Measurements from ENCODE around the gene LGI2. TPM values are rescaled to one million over a fixed set of nuclear protein-coding genes. Genes with fewer than 3 reads are reported as not detected.

Gene LGI2
- total and polyA plus RNA-seq, 4 donors, result 0.05 to 0.19 (median 0.08) TPM; not detected in 1

DNA sequence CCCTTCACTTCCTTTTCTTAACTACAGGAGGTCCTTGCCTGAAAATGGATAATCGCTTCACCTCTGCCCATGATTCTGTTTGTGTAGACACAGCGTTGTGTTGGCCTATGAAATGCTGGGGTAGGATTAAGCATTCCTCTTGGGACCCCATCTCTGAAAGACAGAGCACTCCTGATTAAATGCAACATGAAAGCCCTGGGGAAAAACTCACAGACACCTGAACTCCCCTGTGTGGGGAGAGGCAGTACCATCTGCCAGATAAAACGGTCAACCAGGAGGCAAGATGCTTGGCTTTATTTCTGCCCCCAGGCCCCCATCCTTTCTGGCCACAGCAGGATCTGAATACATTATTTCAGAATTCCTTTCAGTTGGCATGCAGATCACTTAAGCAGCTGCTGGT lies 1.9 kb downstream of the LGI2 start (continued):
- TF ChIP-seq, protein P1, sequence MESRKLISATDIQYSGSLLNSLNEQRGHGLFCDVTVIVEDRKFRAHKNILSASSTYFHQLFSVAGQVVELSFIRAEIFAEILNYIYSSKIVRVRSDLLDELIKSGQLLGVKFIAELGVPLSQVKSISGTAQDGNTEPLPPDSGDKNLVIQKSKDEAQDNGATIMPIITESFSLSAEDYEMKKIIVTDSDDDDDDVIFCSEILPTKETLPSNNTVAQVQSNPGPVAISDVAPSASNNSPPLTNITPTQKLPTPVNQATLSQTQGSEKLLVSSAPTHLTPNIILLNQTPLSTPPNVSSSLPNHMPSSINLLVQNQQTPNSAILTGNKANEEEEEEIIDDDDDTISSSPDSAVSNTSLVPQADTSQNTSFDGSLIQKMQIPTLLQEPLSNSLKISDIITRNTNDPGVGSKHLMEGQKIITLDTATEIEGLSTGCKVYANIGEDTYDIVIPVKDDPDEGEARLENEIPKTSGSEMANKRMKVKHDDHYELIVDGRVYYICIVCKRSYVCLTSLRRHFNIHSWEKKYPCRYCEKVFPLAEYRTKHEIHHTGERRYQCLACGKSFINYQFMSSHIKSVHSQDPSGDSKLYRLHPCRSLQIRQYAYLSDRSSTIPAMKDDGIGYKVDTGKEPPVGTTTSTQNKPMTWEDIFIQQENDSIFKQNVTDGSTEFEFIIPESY (IDR thresholded peaks at IDR 0.05), result no peak
- TF ChIP-seq NR2F2 (IDR thresholded peaks at IDR 0.05), result no peak
- no peak for TF ChIP-seq HNF4G (IDR thresholded peaks at IDR 0.05)
- TF ChIP-seq FOXA2 (IDR thresholded peaks at IDR 0.05), result no peak
- no peak for TF ChIP-seq FOXA1 (IDR thresholded peaks at IDR 0.05)
- TF ChIP-seq, protein P2, sequence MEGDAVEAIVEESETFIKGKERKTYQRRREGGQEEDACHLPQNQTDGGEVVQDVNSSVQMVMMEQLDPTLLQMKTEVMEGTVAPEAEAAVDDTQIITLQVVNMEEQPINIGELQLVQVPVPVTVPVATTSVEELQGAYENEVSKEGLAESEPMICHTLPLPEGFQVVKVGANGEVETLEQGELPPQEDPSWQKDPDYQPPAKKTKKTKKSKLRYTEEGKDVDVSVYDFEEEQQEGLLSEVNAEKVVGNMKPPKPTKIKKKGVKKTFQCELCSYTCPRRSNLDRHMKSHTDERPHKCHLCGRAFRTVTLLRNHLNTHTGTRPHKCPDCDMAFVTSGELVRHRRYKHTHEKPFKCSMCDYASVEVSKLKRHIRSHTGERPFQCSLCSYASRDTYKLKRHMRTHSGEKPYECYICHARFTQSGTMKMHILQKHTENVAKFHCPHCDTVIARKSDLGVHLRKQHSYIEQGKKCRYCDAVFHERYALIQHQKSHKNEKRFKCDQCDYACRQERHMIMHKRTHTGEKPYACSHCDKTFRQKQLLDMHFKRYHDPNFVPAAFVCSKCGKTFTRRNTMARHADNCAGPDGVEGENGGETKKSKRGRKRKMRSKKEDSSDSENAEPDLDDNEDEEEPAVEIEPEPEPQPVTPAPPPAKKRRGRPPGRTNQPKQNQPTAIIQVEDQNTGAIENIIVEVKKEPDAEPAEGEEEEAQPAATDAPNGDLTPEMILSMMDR (IDR thresholded peaks at IDR 0.05; ENCODE audit: low read depth, low read length, missing input control), result no peak
- no peak for TF ChIP-seq JUND (IDR thresholded peaks at IDR 0.05)
- TF ChIP-seq RXRA (IDR thresholded peaks at IDR 0.05), result no peak

- Histone ChIP-seq H3K9ac (ENCODE audit: low read depth in 1 of 2, low read length in 2 of 2) (no peak overlapping the region), H3K9me3 (ENCODE audit: control insufficient read depth in 4 of 4, low read length in 3 of 4) (no peaks in the 10 kb centered on the region), H3K4me1 (ENCODE audit: control insufficient read depth in 4 of 4, insufficient read depth in 4 of 4, low read length in 3 of 4) (no peaks in the 10 kb centered on the region), H3K4me3 (ENCODE audit: low read depth in 1 of 3, low read length in 3 of 3) (no peak overlapping the region), H3K27ac (ENCODE audit: low read depth in 1 of 2, low read length in 2 of 2) (no peak overlapping the region), H3K27me3 (ENCODE audit: control insufficient read depth in 4 of 4, insufficient read depth in 4 of 4, low read length in 3 of 4) (peaks cover 0 to 4% (median 0%) of the 10 kb centered on the region in 4 donors), H3K36me3 (ENCODE audit: control insufficient read depth in 4 of 4, insufficient read depth in 3 of 4, low read depth in 1 of 4, low read length in 3 of 4) (no peaks in the 10 kb centered on the region)
- WGBS, result 88% methylated on average over 1 of the region's 1 CpG
- TF ChIP-seq SP1 (IDR thresholded peaks at IDR 0.05), result no peak
- TF ChIP-seq, protein P2 (IDR thresholded peaks at IDR 0.05; ENCODE audit: low read depth, low read length, missing input control), result no peak
- no peak for TF ChIP-seq EGR1 (IDR thresholded peaks at IDR 0.05; ENCODE audit: low read depth in 2 of 2)
- no peak for DNase-seq (ENCODE audit: low spot score)
Measured at GRCh38 chr4:25022766-25023165, 8.0 kb downstream of the LGI2 start.

- Histone ChIP-seq H3K4me1 (ENCODE audit: control insufficient read depth in 4 of 4, insufficient read depth in 4 of 4, low read length in 3 of 4) (no peaks in the 10 kb centered on the region), H3K9ac (ENCODE audit: low read depth in 1 of 2, low read length in 2 of 2) (no peak overlapping the region)
Measured at GRCh38 chr4:25021216-25021615, 9.5 kb downstream of the LGI2 start.

More at GRCh38 chr4:25021216-25021615, 9.5 kb downstream of the LGI2 start:
- 45% methylated on average over 2 of the region's 2 CpGs for WGBS
- no peak for DNase-seq (ENCODE audit: low spot score)
- Histone ChIP-seq H3K9me3 (ENCODE audit: control insufficient read depth in 4 of 4, low read length in 3 of 4) (no peaks in the 10 kb centered on the region), H3K36me3 (ENCODE audit: control insufficient read depth in 4 of 4, insufficient read depth in 3 of 4, low read depth in 1 of 4, low read length in 3 of 4) (no peaks in the 10 kb centered on the region), H3K4me3 (ENCODE audit: low read depth in 1 of 3, low read length in 3 of 3) (no peak overlapping the region), H3K27me3 (ENCODE audit: control insufficient read depth in 4 of 4, insufficient read depth in 4 of 4, low read length in 3 of 4) (peaks cover 0 to 4% (median 0%) of the 10 kb centered on the region in 4 donors), H3K27ac (ENCODE audit: low read depth in 1 of 2, low read length in 2 of 2) (no peak overlapping the region)
- TF ChIP-seq SP1 (IDR thresholded peaks at IDR 0.05) (no peak), RAD21 (IDR thresholded peaks at IDR 0.05) (no peak), GABPA (IDR thresholded peaks at IDR 0.05 in 1 of 2, conservative IDR thresholded peaks at IDR 0.05 in 1 of 2) (no peak), FOXA1 (IDR thresholded peaks at IDR 0.05) (no peak), MAX (IDR thresholded peaks at IDR 0.05) (no peak), HNF4G (IDR thresholded peaks at IDR 0.05) (no peak), JUND (IDR thresholded peaks at IDR 0.05) (no peak)
- TF ChIP-seq, protein P3, sequence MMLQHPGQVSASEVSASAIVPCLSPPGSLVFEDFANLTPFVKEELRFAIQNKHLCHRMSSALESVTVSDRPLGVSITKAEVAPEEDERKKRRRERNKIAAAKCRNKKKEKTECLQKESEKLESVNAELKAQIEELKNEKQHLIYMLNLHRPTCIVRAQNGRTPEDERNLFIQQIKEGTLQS (IDR thresholded peaks at IDR 0.05), result no peak
